NCI-H2196 (cell line): Measurements from ENCODE around the gene UTP14A.
"Not testable (repeated sequence)": the region's sequence is repeated elsewhere in the genome, so short reads cannot be mapped to it uniquely, and the experiment has no call there.

Experiments
- DNase-seq: peaks from one replicate; lab custom pipeline; 2025; ENCODE audit not compliant: unreplicated experiment; lab: John Stamatoyannopoulos, UW

The UTP14A gene

GRCh38 chrX:129905787-129906580, at the start of gene UTP14A:
UTP14A (plus strand) TSS chrX:129906164; CDS start chrX:129906211, 47 bp downstream.
- DNase-seq, result peak; percentile 86

- not testable (repeated sequence) for DNase-seq
Measured at GRCh38 chrX:129859134-129859533, 46.8 kb upstream of the UTP14A start.

GRCh38 chrX:129866321-129866720, 39.6 kb upstream of the UTP14A start:
- DNase-seq, result not testable (repeated sequence)

- no peak for DNase-seq
Measured at GRCh38 chrX:129872524-129872923, 33.4 kb upstream of the UTP14A start.

GRCh38 chrX:129875669-129876068, 30.3 kb upstream of the UTP14A start:
- DNase-seq, result no peak

GRCh38 chrX:129876771-129877305, 29.1 kb upstream of the UTP14A start:
- DNase-seq, result peak; percentile 48

GRCh38 chrX:129877401-129877800, 28.6 kb upstream of the UTP14A start:
- no peak for DNase-seq

- DNase-seq, result no peak
Measured at GRCh38 chrX:129900054-129900453, 5.9 kb upstream of the UTP14A start.

GRCh38 chrX:129908636-129909035, 2.7 kb downstream of the UTP14A start:
- DNase-seq, result no peak

- DNase-seq, result peak; percentile 56
Measured at GRCh38 chrX:129925305-129926092, 19.5 kb downstream of the UTP14A start.

GRCh38 chrX:129930941-129931410, 25.0 kb downstream of the UTP14A start:
- no peak for DNase-seq

GRCh38 chrX:129931411-129932015, 25.5 kb downstream of the UTP14A start:
- peak; percentile 85 for DNase-seq

GRCh38 chrX:129932016-129932820, 26.3 kb downstream of the UTP14A start:
- peak; percentile 76 for DNase-seq

GRCh38 chrX:129932821-129933321, 26.9 kb downstream of the UTP14A start:
- DNase-seq, result peak; percentile 1

GRCh38 chrX:129933700-129934099, 27.7 kb downstream of the UTP14A start:
- no peak for DNase-seq

GRCh38 chrX:129934461-129934860, 28.5 kb downstream of the UTP14A start:
- no peak for DNase-seq

GRCh38 chrX:129934952-129935351, 29.0 kb downstream of the UTP14A start:
- no peak for DNase-seq

- DNase-seq, result no peak
Measured at GRCh38 chrX:129938081-129938480, 32.1 kb downstream of the UTP14A start.

- DNase-seq, result no peak
Measured at GRCh38 chrX:129939986-129940385, 34.0 kb downstream of the UTP14A start.

- DNase-seq, result no peak
Measured at GRCh38 chrX:129940721-129941120, 34.8 kb downstream of the UTP14A start.
